ENCODE measurements around the gene CCHCR1.

DNA sequence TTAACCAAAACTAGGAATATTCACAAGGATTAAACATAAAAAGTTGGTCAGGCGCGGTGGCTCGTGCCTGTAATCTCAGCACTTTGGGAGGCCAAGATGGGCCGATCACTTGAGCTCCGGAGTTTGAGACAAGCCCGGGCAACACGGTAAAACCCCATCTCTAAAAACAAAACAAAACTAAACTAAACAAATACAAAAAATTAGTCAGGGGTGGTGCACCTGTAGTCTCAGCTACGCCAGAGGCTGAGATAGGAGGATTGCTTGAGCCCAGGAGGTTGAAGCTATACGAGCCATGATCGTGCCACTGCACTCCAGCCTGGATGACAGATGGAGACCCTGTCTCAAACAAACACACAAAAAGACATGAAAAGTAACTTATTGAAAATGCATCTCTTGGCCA lies 21.9 kb downstream of the CCHCR1 start:
- TF ChIP-seq, protein P1, sequence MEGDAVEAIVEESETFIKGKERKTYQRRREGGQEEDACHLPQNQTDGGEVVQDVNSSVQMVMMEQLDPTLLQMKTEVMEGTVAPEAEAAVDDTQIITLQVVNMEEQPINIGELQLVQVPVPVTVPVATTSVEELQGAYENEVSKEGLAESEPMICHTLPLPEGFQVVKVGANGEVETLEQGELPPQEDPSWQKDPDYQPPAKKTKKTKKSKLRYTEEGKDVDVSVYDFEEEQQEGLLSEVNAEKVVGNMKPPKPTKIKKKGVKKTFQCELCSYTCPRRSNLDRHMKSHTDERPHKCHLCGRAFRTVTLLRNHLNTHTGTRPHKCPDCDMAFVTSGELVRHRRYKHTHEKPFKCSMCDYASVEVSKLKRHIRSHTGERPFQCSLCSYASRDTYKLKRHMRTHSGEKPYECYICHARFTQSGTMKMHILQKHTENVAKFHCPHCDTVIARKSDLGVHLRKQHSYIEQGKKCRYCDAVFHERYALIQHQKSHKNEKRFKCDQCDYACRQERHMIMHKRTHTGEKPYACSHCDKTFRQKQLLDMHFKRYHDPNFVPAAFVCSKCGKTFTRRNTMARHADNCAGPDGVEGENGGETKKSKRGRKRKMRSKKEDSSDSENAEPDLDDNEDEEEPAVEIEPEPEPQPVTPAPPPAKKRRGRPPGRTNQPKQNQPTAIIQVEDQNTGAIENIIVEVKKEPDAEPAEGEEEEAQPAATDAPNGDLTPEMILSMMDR (conservative IDR thresholded peaks at IDR 0.05): no peak
- TF ChIP-seq EZH2 (IDR thresholded peaks at IDR 0.05; ENCODE audit: low read depth): no peak

Measured in PC-9 (cell line).